KMS-11 (cell line): ENCODE measurements around the gene INSC.

Source experiments
- H2AFZ ChIP-seq: fragments of 200-600 bp; sonication (generic); 2 replicates; pipeline ENCODE4 v1.6.1; 2016; ENCODE audit warnings: antibody characterized with exemption, mixed run types, low read depth
- H3K27ac ChIP-seq: fragments of 200-600 bp; sonication (generic); 2 replicates; pipeline ENCODE4 v1.6.1; 2016; ENCODE audit warnings: mild to moderate bottlenecking, mixed run types
- H3K27me3 ChIP-seq: fragments of 200-600 bp; sonication (generic); 2 replicates; pipeline ENCODE4 v1.6.1; 2017; ENCODE audit warnings: mild to moderate bottlenecking, low read depth, mixed run types, moderate library complexity; ENCODE audit not compliant: insufficient read depth
- H3K36me3 ChIP-seq: fragments of 200-600 bp; sonication (generic); 2 replicates; pipeline ENCODE4 v1.6.1; 2017; ENCODE audit warnings: mild to moderate bottlenecking, mixed run types; ENCODE audit not compliant: insufficient read depth
- H3K4me1 ChIP-seq: fragments of 200-600 bp; sonication (generic); 2 replicates; pipeline ENCODE4 v1.6.1; 2016; ENCODE audit warnings: mild to moderate bottlenecking, low read depth, mixed run types; ENCODE audit not compliant: poor library complexity, severe bottlenecking
- H3K4me2 ChIP-seq: fragments of 200-600 bp; sonication (generic); 2 replicates; pipeline ENCODE4 v1.7.0; 2016; ENCODE audit warnings: mild to moderate bottlenecking, mixed run types
- H3K4me3 ChIP-seq: fragments of 200-600 bp; sonication (generic); IDR thresholded peaks from 2 replicates; pipeline ENCODE4 v1.6.1; 2017; ENCODE audit warnings: low read depth, low read length, mixed read lengths; ENCODE audit not compliant: insufficient read depth
- H3K79me2 ChIP-seq: fragments of 200-600 bp; sonication (generic); 2 replicates; pipeline ENCODE4 v1.6.1; 2016; ENCODE audit warnings: low read depth, mixed run types; ENCODE audit not compliant: insufficient read depth
- H3K9ac ChIP-seq: fragments of 200-600 bp; sonication (generic); 2 replicates; pipeline ENCODE4 v1.6.1; 2016; ENCODE audit warnings: mild to moderate bottlenecking, mixed run types
- H4K20me1 ChIP-seq: fragments of 200-600 bp; sonication (generic); 2 replicates; pipeline ENCODE4 v1.6.1; 2016; ENCODE audit warnings: mild to moderate bottlenecking, mixed run types; ENCODE audit not compliant: insufficient read depth
- CTCF ChIP-seq: fragments of 200-600 bp; sonication (generic); conservative IDR thresholded peaks from 2 replicates; pipeline ENCODE4 v1.6.1; 2017; ENCODE audit warnings: low read depth, mild to moderate bottlenecking, antibody characterized with exemption, low read length, moderate library complexity, mixed read lengths

The INSC gene

GRCh38 chr11:15073361-15074205, 41.1 kb upstream of the INSC start, which contains the start of gene CALCB:
Gene CALCB, plus strand, starts transcription at chr11:15073593. Its CDS starts 1,126 bp downstream, at chr11:15074719.
- Histone ChIP-seq H3K4me3 (no peak within 1 kb of the TSS), H2AFZ (no peak within 1 kb of the TSS), H3K27ac (no peak within 1 kb of the TSS), H3K9ac (no peak within 1 kb of the TSS), H4K20me1 (no peaks in the 10 kb centered on the region), H3K36me3 (no peaks in the 10 kb centered on the region), H3K4me2 (no peak within 1 kb of the TSS), H3K27me3 (no peaks in the 10 kb centered on the region), H3K79me2 (no peaks in the 10 kb centered on the region), H3K4me1 (no peaks in the 10 kb centered on the region)
- TF ChIP-seq CTCF: no peak

GRCh38 chr11:15074206-15075161, 40.2 kb upstream of the INSC start:
- no peak overlapping the region for H3K4me3 ChIP-seq
- no peak overlapping the region for H2AFZ ChIP-seq
- H3K4me2 ChIP-seq: no peak overlapping the region

GRCh38 chr11:15075162-15075526, 39.6 kb upstream of the INSC start:
- Histone ChIP-seq H3K4me2 (no peak overlapping the region), H3K4me1 (no peaks in the 10 kb centered on the region), H2AFZ (no peak overlapping the region), H3K27me3 (no peaks in the 10 kb centered on the region), H4K20me1 (no peaks in the 10 kb centered on the region), H3K27ac (no peak overlapping the region), H3K36me3 (no peaks in the 10 kb centered on the region), H3K4me3 (no peak overlapping the region), H3K9ac (no peak overlapping the region), H3K79me2 (no peaks in the 10 kb centered on the region)
- TF ChIP-seq CTCF: 0 out of 2 replicates have a peak, but pooled peaks have one; percentile 16

More at GRCh38 chr11:15074206-15075161, 40.2 kb upstream of the INSC start:
- no peak; the same call in 1 of the 2 replicates for TF ChIP-seq CTCF
- no peak overlapping the region for H3K9ac ChIP-seq
- no peaks in the 10 kb centered on the region for H4K20me1 ChIP-seq
- H3K27me3 ChIP-seq: no peaks in the 10 kb centered on the region
- no peaks in the 10 kb centered on the region for H3K4me1 ChIP-seq
- no peak overlapping the region for H3K27ac ChIP-seq
- H3K36me3 ChIP-seq: no peaks in the 10 kb centered on the region
- H3K79me2 ChIP-seq: no peaks in the 10 kb centered on the region

- Histone ChIP-seq H3K4me3 (no peak overlapping the region), H3K79me2 (no peaks in the 10 kb centered on the region), H3K27me3 (no peaks in the 10 kb centered on the region), H3K4me1 (no peaks in the 10 kb centered on the region), H3K36me3 (no peaks in the 10 kb centered on the region), H3K27ac (no peak overlapping the region), H3K9ac (no peak overlapping the region), H3K4me2 (no peak overlapping the region), H4K20me1 (no peaks in the 10 kb centered on the region), H2AFZ (no peak overlapping the region)
- TF ChIP-seq CTCF: no peak
These were observed 23.5 kb upstream of the INSC start for GRCh38 chr11:15091175-15091574.
